HG03025 (cell line): ENCODE data around the gene ACTRT2.

Source experiments
- ATAC-seq: cut with Tn5 transposase; IDR thresholded peaks from one replicate; pipeline ENCODE4 v1.9.1; 2021; ENCODE audit warnings: mild to moderate bottlenecking, moderate library complexity; ENCODE audit not compliant: unreplicated experiment, low FRiP score

Gene ACTRT2

DNA sequence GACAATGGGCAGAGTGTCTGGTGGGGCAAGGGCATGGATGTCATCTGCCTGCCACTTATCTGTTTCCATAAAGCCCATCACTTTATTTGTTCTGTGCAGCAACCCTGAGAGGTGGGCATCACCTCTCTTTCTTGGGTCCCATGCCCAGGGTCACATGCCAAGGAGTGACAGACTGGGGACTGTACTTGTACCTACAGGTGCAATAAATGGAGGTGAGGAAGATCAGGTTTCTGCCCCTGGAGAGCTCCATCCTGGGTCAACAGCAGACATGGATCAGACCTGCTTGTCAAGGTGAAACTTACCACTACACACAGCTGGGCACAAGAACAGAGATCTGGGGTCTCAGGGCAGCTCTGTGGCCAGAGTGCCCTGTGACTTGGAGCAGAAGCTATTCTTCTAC is 29.3 kb downstream of the ACTRT2 start:
- no peak for ATAC-seq

DNA sequence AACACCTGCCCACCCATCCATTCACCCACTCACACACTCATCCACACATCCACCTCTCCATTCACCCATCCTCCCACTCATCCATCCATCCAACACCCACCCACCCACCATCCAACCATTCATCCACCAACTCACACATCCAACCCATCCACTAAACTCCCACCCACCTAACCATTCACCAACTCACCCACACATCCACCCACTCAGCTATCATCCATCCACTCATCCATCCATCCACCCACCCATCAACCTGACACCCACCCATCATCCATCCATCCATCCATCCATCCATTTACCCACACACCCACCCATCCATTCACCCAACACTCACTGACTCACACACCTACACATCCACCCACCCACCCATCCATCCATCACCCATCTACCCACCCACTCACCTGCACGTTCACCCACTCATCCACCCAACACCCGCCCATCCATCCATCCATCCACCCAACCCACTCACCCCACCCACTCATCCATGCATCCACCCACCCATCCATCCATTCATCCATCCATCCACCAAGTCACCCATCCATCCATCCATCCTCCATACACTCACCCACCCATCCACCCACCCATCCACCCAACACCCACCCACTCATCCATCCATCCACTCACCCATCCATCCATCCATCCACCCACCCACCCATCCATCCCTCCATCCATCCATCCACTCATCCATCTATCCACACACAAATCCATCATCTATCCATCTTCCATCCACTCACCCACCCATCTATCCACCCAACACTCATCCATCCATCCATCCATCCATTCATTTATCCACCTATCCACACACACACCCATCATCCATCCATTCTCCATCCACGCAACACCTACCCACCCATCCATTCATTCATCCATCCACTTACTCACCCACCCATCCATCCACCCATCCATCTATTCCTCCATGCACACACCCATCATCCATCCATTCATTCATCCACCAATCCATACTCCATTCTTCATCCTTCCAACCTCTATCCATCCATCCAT is 30.3 kb downstream of the ACTRT2 start:
- no peak for ATAC-seq

DNA sequence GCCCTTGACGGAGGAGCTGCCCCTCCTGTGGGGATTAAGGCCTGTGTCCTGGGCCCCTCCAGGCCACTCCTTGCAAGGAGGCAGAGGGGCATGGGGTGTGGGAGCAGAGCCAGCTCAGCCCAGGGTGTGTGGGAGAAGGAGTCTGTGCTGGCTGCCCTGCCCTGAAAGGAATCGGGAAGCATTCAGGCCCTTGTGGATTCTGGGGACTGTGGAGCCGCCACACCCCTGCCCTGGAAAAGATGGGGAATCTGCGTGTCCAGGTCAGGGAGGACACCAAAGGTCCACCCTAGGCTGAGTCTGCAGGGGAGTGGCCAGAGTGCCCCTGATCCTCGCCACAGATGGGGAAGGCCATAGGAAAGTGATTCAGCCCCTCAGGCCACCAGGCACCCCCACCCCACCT is 31.2 kb downstream of the ACTRT2 start:
- no peak for ATAC-seq

DNA sequence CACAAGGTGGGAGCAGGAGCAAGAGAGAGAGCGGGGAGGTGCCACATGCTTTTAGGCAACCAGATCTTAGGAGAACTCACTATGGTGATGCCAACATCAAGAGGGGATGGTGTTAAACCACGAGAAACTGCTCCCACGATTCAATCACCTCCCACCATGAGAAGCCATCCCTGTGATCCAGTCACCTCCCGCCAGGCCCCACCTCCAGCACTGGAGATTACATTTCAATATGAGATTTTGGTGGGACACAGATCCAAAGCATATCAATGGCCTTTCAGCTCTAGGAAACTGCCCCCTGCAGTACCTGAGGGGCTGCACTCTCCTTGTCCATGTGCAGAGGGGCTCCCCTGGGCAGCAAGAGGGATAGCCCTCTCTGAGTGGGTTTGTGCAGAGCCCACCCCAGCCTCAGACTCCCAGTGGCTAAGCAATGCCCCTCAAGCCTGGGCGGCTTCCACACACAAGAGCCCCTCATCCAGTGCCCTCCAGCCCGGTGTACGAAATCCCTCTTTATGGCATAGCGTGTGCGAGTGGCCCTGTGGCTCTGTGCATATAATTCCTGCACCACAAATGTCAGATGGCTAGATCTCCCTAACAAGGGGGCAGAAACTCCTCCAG is 32.2 kb downstream of the ACTRT2 start:
- ATAC-seq, result no peak

DNA sequence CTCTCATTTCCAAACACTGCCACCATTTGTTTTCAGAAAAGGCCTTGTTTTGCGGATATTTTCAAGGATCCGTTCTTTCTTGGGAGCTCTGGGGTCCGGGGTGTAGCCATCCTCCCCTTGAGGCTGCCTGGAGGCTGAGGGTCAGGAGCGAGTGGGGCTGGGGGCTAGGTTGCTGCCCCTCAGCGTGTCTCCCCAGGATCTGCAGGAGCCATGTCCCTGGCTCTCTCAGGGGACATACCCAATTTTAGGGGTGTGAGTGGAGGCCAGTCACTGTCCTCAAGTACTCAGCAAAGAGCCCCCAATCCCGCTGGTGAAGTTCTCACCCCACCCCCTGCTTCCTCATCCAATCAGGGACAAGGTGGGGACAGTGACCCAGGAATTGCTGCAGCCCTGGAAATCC is 32.7 kb downstream of the ACTRT2 start:
- ATAC-seq, result no peak

DNA sequence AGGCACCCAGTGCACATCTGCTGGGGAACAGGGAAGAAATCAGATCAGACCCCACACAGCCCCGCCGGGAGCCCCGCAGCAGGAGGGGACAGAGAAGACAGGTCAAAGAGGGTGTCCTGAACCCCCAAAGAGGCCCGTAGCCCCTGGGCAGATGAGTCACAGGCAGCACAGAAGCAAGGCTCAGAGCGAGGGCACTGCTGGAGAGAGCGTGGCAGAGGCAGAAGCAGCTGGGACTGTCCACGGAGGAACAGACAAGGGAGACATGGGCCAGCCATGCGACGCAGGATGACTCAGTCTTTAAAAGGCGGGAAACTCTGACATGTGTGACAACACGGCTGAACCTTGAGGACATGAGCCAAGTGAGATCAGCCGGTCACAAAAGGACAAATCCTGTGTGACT is 33.2 kb downstream of the ACTRT2 start:
- ATAC-seq, result no peak

DNA sequence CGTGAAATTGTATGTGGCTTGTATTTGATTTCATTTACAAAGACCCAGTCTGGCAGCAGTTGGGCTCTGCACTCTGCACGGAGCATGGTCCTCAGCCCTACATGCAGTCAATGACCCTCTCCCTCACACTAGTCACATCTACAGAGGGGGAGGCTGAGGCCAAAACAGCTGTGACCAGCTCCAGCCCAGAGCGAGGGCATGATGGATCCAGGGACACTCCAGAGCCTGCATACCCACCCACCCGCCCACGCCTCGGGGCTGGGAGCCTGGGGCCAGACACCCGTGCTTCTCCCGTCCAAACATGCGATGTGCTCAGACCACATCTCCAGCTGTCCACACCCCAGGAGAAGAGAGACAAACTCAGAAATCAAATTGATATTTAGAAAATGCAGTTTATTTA is 33.8 kb downstream of the ACTRT2 start:
- no peak for ATAC-seq

DNA sequence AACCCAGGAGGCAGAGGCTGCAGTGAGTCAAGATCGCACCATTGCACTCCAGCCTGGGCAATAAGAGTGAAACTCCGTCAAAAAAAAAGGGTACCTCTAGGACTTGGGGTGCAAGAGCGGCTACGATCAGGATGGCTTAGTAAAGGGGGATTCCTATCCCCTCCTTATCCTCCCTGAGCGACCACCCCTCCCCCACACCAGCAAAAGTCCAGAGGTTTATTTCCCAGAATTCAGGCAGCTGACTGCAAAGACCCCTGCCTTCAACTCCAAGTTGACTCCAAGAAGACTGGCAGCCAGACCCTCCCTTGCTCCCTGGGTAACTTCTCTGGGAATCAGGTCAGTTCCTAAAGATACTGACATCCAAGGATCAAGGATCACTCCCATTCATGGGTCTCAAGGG is 35.4 kb downstream of the ACTRT2 start:
- no peak for ATAC-seq

DNA sequence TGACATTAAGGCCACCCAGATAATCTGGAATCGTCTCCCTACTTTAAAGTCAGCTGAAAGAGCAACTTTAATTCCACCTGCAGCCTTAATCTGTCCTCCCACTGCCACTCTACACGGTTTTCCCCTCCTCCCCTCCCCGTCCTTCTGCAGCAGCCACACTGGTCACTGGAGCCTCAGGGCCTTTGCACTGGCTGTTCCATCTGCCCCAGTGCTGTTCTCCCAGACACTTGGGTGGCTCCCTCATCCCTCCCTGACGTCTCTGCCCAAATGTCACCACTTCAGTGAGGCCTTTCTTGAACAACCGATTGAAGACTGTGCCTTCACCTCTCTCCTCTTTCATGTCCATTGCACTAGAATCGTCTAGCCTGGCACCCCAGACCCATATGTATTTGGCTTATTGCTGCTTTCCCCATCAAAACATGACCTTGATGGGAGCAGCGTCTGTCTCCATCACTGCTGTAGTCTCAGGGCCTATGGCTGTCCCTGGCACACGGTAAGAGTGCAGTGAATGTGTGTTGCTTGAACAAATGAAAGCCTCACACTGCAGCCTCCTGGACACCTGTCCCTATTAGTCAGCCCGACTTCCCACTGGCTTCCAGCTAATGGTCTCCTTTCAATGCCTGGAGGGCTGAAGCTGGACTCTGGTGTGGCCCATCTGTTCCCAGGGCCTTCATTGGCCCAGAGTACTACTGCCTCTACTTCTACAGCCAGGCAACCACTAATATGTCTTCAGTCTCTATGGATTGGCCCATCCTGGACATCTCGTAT is 37.2 kb downstream of the ACTRT2 start:
- no peak for ATAC-seq

DNA sequence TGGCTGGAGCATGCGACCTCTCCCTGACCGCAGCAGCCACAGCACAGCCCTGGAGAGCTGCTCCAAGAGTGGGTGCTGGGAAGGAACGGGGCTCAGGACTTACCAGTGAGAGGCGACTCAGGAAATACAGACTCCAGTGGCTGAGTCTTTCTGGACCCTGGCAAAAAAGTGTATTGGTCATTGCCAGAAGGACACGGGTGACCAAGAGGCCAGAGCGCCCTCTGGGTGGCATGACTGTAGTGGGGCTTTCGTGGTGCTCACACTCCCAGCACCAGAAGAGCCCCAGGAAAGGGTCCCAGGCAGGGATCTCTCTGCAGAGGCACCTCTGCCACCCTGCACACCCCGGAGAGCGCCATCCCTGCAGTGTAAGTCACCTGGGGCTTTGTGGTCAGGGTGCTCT is 38.9 kb downstream of the ACTRT2 start:
- no peak for ATAC-seq

DNA sequence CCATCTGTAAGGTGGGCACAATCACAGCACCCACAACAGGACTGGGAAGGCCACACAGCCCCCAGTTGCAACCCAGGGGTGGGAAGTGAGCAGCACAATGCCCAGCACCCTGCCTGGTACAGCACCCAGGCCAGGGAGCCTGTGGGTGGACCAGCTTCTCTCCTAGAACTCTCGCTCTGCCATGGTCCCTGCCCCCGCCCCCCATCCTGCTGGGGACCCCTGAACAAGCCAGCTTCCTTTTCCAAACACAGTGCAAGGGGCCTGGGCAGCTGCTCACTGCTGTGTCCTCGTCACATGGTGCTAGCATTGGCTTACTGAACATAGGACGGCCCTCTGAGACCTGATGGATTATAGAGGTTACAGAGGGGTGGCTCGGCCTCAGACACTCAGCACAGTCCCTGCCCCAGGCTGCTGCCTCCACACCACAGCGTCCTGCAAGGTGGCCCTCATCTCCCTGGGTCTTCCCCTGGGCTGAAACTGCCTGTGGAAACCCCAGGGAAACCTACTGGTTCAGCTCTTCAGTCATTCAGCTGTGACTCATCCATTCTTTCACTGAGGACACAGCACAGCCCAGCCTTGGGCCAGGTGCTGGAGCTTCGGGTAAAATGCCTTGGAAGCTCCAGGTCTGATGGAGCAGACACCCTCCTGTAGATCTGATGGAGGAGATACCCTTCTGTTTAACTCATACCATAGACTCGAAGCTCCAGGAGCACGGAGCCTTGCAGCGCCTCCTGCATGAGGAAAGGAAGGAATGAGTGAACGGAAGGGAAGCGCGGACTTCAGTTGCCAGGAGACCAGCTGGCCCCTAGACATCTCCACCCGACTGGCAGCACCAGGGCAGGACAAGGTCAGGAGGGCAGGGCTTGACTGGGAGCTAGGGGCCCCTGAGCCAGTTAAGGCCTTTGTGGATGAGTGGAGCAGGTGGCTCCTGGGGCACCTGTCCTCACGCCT is 39.6 kb downstream of the ACTRT2 start:
- ATAC-seq, result no peak

DNA sequence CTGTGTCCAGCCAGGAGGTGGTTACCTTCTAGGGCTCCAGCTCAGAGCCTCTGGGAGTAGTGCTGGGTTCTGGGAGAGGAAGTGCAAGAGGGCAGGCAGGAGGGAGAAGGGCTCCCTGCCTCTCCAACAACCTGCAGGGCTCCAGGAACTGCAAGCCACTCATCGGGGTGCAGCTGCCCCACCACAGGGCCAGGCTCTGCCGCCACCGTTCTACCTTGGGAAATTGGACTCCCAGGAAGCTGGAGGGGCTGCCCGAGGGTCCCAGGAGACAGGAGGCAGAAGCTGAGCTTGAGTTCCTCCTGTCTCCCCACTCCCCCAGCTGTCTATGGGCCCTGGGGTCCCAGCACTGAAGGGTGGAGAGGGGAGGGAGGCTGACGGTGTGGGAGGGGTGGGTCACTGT is 40.3 kb downstream of the ACTRT2 start:
- no peak for ATAC-seq

DNA sequence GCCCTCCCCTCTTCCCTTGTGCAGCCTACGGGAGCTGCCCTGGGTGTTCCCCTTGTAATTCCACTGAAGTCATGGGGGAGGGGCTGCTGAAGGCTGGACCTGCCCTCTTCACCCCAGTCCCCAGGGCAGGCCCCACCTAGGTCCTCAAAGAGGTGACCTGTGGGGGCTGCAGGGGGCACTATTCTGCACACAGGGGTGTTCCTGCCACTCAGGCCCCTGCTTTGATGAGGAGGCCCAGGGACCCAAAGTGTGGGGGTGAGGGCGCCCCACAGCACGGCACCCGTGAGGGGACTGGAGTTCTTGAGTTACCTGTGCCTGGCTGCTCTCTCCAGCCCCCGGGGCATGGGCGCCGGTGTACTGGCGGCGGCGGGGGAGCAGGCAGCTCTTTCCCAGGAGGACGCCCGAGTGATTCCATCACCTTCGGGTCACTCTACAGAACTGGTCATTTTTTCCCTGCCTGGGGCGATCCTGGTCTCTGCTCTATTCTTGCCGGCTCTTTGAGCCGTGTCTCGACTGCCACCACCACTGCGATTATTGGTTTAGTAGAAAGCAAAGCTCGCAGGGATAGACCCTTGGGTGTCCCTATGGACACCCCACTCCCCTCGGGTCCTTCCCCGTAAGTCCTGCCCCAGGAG is 40.8 kb downstream of the ACTRT2 start:
- ATAC-seq, result no peak

DNA sequence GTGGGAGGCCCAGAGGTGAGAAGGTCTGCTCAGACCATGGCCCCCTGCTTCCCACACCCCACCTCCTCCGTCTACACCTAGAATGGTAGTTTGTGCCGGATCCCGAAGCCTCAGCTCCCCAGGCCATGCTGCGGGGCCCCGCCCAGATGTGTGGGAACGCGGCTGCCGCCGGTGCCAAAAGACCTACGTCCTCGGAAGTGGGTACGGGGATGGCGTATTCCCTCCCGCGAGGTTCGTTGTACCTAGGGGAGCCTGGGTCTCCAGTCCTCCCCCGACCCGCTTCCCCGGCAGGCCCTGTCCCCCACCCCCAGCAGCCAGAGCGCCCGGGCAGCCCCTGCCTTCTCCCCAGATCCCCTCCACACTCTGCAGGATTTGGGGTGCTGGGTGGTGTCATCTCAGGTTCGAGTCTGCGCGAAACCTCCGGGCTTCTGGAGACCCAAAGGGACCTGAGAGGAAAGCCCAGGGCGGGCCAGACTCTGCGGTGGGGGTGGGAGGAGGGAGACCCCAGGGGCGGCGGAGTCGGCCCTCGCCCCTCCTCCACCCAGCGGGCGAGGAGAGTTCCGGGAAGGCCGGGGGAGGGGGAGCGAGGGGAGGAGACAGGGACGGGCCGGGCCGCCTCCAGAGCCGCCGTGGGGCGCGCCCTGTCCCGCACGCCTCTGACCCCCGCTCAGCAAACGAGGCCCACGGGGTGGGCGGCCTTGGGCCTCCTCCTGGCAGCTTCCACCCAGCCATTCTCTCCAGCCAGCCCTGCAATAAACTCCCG is 41.5 kb downstream of the ACTRT2 start:
- ATAC-seq, result no peak

DNA sequence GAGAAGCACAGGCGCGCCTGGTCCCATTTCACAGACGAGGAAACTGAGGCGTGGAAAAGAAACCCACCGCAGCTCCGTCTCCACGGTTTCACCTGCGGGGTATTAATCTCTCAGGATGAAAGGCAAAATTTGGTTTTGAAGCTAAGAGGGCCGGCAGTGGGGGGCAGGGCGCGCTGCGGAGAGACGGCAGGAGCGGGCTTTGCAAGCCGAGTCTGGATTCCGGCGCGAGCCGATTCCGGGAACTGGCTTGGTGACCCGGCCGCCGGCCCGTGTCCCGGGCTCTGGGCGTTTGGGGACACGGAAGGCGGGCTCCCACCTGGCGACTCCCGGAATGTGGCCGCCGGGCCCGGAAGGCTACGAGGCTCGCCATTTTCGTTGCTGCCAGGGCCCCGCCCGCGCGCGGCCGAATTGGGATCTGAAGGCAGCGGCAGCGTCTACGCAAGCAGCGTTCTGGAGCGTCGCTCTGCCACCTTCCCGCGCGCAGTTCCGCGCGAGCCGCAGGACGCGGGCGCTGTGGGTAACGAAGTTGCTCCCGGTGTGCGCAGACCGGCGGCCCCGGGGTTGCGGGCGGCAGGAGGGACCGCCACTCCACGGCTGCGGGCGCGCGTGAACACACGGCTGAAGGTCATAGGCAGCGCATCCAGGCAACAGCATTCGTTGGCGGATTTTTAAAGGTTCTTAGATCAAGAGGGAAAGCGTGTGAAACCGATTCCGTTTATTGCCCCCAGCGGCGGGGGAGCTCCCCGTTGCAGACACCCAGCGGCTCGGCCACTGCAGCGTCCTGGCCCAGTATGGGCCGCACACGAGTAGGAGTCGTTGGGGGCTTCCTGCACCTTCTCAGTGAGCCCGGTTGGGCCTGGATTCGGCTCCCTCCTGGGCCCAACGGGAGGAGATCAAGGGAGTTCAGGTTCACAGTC is 42.4 kb downstream of the ACTRT2 start:
- ATAC-seq, result no peak

DNA sequence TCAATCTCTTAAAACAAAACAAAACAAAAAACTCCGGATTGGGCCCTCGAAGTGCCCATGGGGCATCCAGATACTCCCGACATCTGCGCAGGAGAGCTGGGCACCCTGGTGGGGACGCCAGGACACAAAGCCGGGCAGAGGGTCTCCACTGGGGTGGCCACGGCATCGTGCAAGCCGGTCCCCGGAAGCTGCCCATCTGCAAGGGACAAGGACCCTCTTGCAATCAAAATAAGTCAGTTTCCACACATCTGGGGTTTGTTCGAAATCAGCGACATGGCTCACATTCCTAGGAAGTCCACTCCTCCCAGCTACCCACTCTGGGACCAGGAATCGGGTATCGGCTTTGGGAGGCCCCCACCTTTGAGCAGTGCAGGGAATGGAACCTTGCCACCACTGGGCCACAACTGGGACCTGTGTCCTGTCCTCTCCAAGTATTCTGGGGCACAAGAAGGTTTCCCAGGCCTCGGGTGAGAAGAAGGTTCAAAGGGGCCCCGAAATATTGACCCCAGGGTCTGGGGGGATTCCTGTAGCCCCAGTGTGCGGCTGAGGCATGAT is 43.1 kb downstream of the ACTRT2 start:
- ATAC-seq, result no peak

DNA sequence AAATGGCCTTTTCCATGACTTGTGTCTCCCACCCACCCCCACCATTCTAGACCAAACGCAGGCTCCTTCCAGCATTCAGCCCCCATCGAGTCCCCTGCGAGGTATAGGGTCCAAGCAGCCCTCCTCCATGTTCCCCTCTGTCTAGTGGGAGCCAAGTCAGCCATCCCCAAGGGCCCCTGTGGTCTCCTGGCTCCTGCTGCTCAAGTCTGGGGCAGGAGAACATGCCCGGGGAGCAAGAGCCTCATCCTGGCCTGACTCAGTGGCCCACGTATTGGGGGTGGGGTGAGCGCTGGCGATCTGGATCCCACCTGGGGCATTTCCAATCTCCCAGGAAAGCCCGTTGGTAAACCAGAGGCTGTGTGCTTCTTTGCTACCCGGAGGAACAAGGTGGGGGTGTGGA is 43.6 kb downstream of the ACTRT2 start:
- no peak for ATAC-seq

DNA sequence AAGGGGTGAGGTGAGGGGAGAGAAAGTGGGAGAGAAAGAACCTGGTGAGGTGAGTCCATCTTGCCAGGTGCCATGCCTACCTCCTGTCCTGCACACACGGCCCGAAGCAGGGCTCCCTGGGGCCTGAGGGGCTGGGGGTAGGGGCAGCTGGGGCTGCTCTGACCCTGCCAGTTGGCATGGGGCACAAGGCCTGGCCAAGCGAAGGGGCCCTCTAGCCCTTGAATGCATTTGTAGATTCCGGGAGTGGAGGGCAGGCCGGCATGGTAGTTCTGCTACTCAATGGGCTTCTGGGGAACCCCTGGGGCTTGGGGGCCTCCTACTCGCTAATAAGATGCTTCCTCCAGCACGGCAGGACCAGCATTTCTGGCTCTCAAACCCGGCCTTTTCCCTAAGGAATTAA is 44.1 kb downstream of the ACTRT2 start:
- ATAC-seq, result no peak
